ENCODE data around the gene HAP1. TPM values are rescaled to one million over a fixed set of nuclear protein-coding genes. Genes with fewer than 3 reads are reported as not detected.

Gene HAP1
- total RNA-seq, 1 donor from 2014 or later = 0.11 TPM

DNA sequence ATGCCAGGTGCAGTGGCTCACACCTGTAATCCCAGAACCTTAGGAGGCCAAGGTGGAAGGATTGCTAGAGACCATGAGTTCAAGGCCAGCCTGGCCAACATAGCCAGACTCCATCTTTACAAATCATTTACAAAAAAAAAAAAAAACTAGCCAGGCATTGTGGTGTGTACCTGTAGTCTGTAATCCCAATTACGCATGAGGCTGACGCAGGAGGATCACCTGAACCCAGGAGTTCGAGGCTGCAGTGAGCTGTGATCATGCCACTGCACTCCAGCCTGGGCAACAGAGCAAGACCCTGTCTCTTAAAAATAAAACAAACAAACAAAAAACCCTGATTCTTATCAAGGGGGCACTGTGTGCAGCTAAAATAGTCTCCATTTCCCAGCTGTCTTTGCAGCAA, 16.8 kb upstream of the HAP1 start:
- no peak for DNase-seq (ENCODE audit: extremely low spot score, unreplicated experiment)
- Mint-ChIP-seq H3K36me3 (ENCODE audit: unreplicated experiment) (peaks cover 12% of the 10 kb centered on the region), H3K27me3 (ENCODE audit: unreplicated experiment) (no peaks in the 10 kb centered on the region), H3K4me1 (ENCODE audit: unreplicated experiment) (no peaks in the 10 kb centered on the region), H3K9me3 (ENCODE audit: unreplicated experiment) (no peaks in the 10 kb centered on the region), H3K27ac (ENCODE audit: unreplicated experiment) (no peak overlapping the region), H3K4me3 (ENCODE audit: unreplicated experiment) (no peak overlapping the region)
- TF ChIP-seq, protein P1, sequence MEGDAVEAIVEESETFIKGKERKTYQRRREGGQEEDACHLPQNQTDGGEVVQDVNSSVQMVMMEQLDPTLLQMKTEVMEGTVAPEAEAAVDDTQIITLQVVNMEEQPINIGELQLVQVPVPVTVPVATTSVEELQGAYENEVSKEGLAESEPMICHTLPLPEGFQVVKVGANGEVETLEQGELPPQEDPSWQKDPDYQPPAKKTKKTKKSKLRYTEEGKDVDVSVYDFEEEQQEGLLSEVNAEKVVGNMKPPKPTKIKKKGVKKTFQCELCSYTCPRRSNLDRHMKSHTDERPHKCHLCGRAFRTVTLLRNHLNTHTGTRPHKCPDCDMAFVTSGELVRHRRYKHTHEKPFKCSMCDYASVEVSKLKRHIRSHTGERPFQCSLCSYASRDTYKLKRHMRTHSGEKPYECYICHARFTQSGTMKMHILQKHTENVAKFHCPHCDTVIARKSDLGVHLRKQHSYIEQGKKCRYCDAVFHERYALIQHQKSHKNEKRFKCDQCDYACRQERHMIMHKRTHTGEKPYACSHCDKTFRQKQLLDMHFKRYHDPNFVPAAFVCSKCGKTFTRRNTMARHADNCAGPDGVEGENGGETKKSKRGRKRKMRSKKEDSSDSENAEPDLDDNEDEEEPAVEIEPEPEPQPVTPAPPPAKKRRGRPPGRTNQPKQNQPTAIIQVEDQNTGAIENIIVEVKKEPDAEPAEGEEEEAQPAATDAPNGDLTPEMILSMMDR (IDR thresholded peaks at IDR 0.05) = no peak

DNA sequence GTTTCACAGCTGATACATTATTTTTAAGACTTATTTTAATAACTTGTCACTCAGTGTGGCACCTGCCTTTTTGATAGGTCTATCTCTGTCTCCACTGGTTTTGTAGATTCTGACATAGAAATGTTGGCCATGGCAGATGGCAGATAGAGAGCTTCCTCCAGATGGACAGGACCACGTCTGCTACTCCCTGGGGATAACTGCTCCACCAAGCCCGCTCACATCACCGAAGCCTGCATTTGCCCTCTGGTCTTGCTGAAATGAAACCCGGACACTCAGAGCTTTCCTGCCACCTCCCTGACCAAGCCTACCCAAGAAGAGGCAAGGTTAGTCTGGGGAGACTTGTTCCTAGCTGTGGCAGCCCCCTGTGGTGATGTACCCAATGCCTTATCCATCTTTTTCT, 16.4 kb upstream of the HAP1 start:
- Mint-ChIP-seq H3K9me3 (ENCODE audit: unreplicated experiment) (no peaks in the 10 kb centered on the region), H3K4me3 (ENCODE audit: unreplicated experiment) (no peak overlapping the region), H3K36me3 (ENCODE audit: unreplicated experiment) (peaks cover 9% of the 10 kb centered on the region), H3K4me1 (ENCODE audit: unreplicated experiment) (no peaks in the 10 kb centered on the region), H3K27me3 (ENCODE audit: unreplicated experiment) (no peaks in the 10 kb centered on the region), H3K27ac (ENCODE audit: unreplicated experiment) (no peak overlapping the region)
- DNase-seq (ENCODE audit: extremely low spot score, unreplicated experiment) = no peak
- TF ChIP-seq, protein P1 (IDR thresholded peaks at IDR 0.05) = no peak

DNA sequence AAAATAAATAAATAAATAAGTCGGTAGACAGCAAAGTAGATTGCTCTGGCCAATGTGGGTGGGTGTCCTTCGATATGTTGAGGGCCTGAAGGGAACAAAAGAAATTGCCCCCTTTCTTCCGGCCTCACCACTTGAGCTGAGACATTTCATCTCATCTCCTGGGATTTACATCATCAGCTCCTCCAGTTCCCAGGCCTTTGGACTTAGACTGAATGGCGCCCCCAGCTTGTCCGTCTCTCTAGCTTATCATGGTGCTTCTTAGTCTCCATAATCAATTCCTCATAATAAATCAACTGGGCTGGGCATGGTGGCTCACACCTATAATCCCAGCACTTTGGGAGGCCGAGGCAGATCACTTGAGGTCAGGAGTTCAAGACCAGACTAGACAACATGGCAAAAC, 13.8 kb upstream of the HAP1 start:
- Mint-ChIP-seq H3K4me3 (ENCODE audit: unreplicated experiment) (no peak overlapping the region), H3K27ac (ENCODE audit: unreplicated experiment) (no peak overlapping the region), H3K9me3 (ENCODE audit: unreplicated experiment) (no peaks in the 10 kb centered on the region), H3K27me3 (ENCODE audit: unreplicated experiment) (no peaks in the 10 kb centered on the region), H3K36me3 (ENCODE audit: unreplicated experiment) (no peaks in the 10 kb centered on the region), H3K4me1 (ENCODE audit: unreplicated experiment) (no peaks in the 10 kb centered on the region)
- TF ChIP-seq, protein P1 (IDR thresholded peaks at IDR 0.05) = no peak
- DNase-seq (ENCODE audit: extremely low spot score, unreplicated experiment) = no peak

DNA sequence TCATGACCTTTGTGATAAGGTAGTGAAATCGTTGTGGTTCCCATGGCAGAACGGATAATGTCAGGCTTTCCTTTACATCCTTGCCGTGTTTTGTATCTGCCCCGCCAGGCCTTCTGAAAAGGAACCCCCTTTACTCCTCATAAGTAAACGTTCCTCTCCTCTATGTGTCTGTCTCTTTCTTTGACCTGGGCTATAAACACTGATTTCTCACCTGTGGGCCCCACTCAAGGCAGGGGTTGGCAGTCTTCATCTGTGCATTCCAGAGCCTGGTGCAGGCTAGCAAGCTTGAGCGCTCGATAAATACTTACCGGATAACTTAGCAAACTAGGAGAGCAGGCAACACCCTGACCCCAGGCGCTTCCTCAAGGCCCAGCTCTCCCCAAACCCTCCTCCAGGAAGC, 7.3 kb upstream of the HAP1 start:
- Mint-ChIP-seq H3K36me3 (ENCODE audit: unreplicated experiment) (no peaks in the 10 kb centered on the region), H3K4me3 (ENCODE audit: unreplicated experiment) (no peak overlapping the region), H3K27ac (ENCODE audit: unreplicated experiment) (no peak overlapping the region), H3K4me1 (ENCODE audit: unreplicated experiment) (no peaks in the 10 kb centered on the region), H3K27me3 (ENCODE audit: unreplicated experiment) (peaks cover 12% of the 10 kb centered on the region), H3K9me3 (ENCODE audit: unreplicated experiment) (no peaks in the 10 kb centered on the region)
- TF ChIP-seq, protein P1 (IDR thresholded peaks at IDR 0.05) = no peak
- DNase-seq (ENCODE audit: extremely low spot score, unreplicated experiment) = no peak

DNA sequence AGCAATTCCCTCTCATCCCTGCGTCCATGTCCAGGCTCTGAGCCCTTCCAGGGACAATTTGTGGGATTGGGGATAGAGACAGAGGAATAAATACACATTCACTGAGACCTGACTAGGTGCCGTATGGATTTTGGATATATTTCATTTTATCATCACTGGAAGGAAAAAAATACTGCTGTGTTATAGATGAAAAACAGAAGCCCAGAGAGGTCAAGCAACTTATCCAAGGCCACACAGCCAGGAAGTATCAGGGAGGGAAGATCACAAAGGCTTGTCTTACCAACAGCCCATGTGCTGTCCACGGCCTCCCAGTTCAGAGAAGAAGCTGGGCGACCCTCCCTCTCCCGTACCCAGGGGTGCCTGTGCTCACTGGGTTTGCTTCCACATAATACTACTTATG, 6.1 kb upstream of the HAP1 start:
- TF ChIP-seq, protein P1 (IDR thresholded peaks at IDR 0.05) = no peak
- Mint-ChIP-seq H3K4me1 (ENCODE audit: unreplicated experiment) (no peaks in the 10 kb centered on the region), H3K9me3 (ENCODE audit: unreplicated experiment) (no peaks in the 10 kb centered on the region), H3K27ac (ENCODE audit: unreplicated experiment) (no peak overlapping the region), H3K4me3 (ENCODE audit: unreplicated experiment) (no peak overlapping the region), H3K36me3 (ENCODE audit: unreplicated experiment) (no peaks in the 10 kb centered on the region), H3K27me3 (ENCODE audit: unreplicated experiment) (peaks cover 22% of the 10 kb centered on the region)
- DNase-seq (ENCODE audit: extremely low spot score, unreplicated experiment) = no peak

Data from osteocyte (in vitro differentiated cells).